HepG2 (cell line): ENCODE data around the gene MAP3K8.

Experiments used
- CTCF ChIP-seq: sonication (generic); formaldehyde crosslinking; IDR thresholded peaks from 2 replicates; pipeline ENCODE4 v1.5.0; 2020; ENCODE audit warnings: mild to moderate bottlenecking, missing genetic modification reagents, moderate library complexity
- HOXA7 ChIP-seq: sonication (generic); formaldehyde crosslinking; IDR thresholded peaks from 2 replicates; pipeline ENCODE4 v1.8.1; 2022; ENCODE audit warnings: mild to moderate bottlenecking, missing genetic modification reagents, moderate library complexity
- POLR2A ChIP-seq, 2 experiments: IDR thresholded peaks; 2 replicates each; pipeline ENCODE4 v1.6.1; 2011; ENCODE audit warnings: low read depth in 2 of 2, low read length in 2 of 2, mild to moderate bottlenecking in 1 of 2, moderate library complexity in 1 of 2; ENCODE audit not compliant: insufficient read depth in 1 of 2

- no peak for TF ChIP-seq HOXA7 (CRISPR knock-in tag)
- no peak for TF ChIP-seq POLR2A (IDR thresholded peaks at IDR 0.05; ENCODE audit: insufficient read depth in 1 of 2, low read depth in 2 of 2, low read length in 2 of 2)
- TF ChIP-seq CTCF (CRISPR knock-in tag) = no peak
Observed at GRCh38 chr10:30412901-30413300, 21.1 kb upstream of the MAP3K8 start.
